H1 (cell line): Measurements from ENCODE around the gene SEMA3E. TPM values are rescaled to one million over a fixed set of nuclear protein-coding genes. Genes with fewer than 3 reads are reported as not detected.

Experiments used
- KDM4A ChIP-seq: IDR thresholded peaks from one replicate; pipeline ENCODE4 v1.7.1; 2012; ENCODE audit warnings: low read depth, mild to moderate bottlenecking, moderate library complexity, low read length, inconsistent platforms; ENCODE audit not compliant: severe bottlenecking
- PHF8 ChIP-seq: fragments of 200-600 bp; sonication (generic); conservative IDR thresholded peaks from 2 replicates; pipeline ENCODE4 v1.7.1; 2012; ENCODE audit warnings: low read depth, mild to moderate bottlenecking, inconsistent platforms, low read length, moderate library complexity
- SUZ12 ChIP-seq: fragments of 200-600 bp; sonication (generic); IDR thresholded peaks from 2 replicates; pipeline ENCODE4 v1.6.1; 2012; ENCODE audit warnings: mild to moderate bottlenecking, inconsistent platforms, low read length, moderate library complexity, mixed read lengths
- polyA plus RNA-seq, 7 experiments: library from polyadenylated mRNA; depleted of rRNA in 3 of 7; stranded (reverse) in 5 of 7; unstranded in 2 of 7; fragments of >200 nt in 5 of 7; fragments of 200-250 nt in 2 of 7; gene quantifications; 1 replicate in 5 of 7; 2 replicates in 1 of 7; 4 replicates in 1 of 7; pipeline versions ENCODE4 v1.2.1 to v1.2.3, GENCODE V29; 2011 to 2013; ENCODE audit warnings: missing spikeins in 2 of 7, mixed read lengths in 2 of 7
- total RNA-seq: library from RNA; stranded (reverse); fragmentation: NEBNext Ultra II Directional; extraction: Animal tissue kit (Norgen Biotek cat#: 25700); gene quantifications from 2 replicates; pipeline ENCODE4 v1.2.1, GENCODE V29; 2021

Gene SEMA3E
- total and polyA plus RNA-seq, 2 of the 8 experiments (the other 6 are each of a cell fraction or from before 2014, with no cell fraction given): 0.93 to 0.94 TPM

DNA sequence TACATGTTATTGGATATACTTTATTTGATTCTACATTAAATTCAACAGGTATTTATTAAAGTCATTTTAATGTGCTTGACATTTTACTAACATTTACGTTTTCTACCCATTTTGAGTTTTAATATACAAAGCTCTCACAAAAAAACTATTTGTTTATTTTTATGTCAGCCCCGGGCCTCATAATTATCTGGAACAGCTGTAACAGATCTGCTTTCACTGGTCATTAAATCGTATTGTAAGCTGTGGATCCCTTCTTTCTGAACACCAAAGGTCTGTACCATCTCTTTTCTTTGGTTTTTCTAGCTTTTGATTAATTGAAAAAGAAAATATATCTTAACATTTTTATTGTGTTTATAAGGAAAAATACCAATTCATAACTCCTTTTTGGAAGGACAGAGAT, 73.5 kb downstream of the SEMA3E start (continued):
- no peak for TF ChIP-seq PHF8
- no peak for TF ChIP-seq SUZ12
- no peak for TF ChIP-seq KDM4A
- TF ChIP-seq, all 59 proteins: peak for 0
